Fibroblast of lung (primary cell): ENCODE measurements around the gene SELPLG.

Experiments
- CTCF ChIP-seq, 2 donors: IDR thresholded peaks in 1 of 2; conservative IDR thresholded peaks in 1 of 2; 1 replicate in 1 of 2; 2 replicates in 1 of 2; pipeline ENCODE4 v1.5.1; 2011 to 2012; ENCODE audit warnings: low read length in 2 of 2, control low read depth in 1 of 2, inconsistent platforms in 1 of 2, low read depth in 1 of 2, mild to moderate bottlenecking in 1 of 2
- EZH2 ChIP-seq: IDR thresholded peaks from 2 replicates; pipeline ENCODE4 v1.5.1; 2012; ENCODE audit warnings: low read length, control low read depth, mild to moderate bottlenecking; ENCODE audit errors: missing control alignments

DNA sequence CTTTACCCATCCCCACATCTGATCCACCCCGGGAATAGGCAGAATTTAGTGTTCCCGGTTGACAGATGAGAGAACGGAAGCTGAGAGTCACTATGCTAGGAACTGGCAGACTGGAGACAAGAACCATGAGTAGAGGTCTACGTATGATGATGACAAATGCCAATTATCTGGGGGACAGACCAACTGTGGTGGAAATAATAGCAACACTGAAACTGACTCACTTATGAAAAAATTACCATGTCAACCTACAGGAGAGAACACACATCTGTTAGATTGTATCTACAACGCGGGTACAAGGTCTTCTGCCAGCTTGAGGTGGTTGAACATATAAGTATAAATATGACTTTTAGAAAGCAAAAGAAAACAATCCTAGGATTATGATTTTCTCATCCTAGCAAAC lies 15.4 kb upstream of the SELPLG start:
- no peak for TF ChIP-seq CTCF (conservative IDR thresholded peaks at IDR 0.05 in 1 of 2, IDR thresholded peaks at IDR 0.05 in 1 of 2; ENCODE audit: low read depth in 1 of 2, low read length in 2 of 2)
- no peak for TF ChIP-seq EZH2
